ENCODE results near the gene NUMBL.

- TF ChIP-seq CTCF (conservative IDR thresholded peaks at IDR 0.05; ENCODE audit: low read length) (no peak), EZH2phosphoT487 (IDR thresholded peaks at IDR 0.05; ENCODE audit: borderline replicate concordance, low read depth, low read length) (no peak)
These were observed 14.9 kb upstream of the NUMBL start for GRCh38 chr19:40705362-40705651.
